LNCAP (cell line): ENCODE measurements around the gene MSI2.

Experiments
- CTCF ChIP-seq: fragments of 450-650 bp; IDR thresholded peaks from 2 replicates; pipeline ENCODE4 v1.5.1; 2017; ENCODE audit warnings: mild to moderate bottlenecking

MSI2 gene

GRCh38 chr17:57257895-57258851 lies 1.9 kb downstream of the MSI2 start:
- no peak for TF ChIP-seq CTCF

GRCh38 chr17:57259306-57259705 lies 3.0 kb downstream of the MSI2 start:
- TF ChIP-seq CTCF: no peak

GRCh38 chr17:57259817-57260216 lies 3.5 kb downstream of the MSI2 start:
- TF ChIP-seq CTCF: no peak

- no peak for TF ChIP-seq CTCF
These were observed 4.2 kb downstream of the MSI2 start for GRCh38 chr17:57260325-57261083.

GRCh38 chr17:57261084-57261461 lies 4.8 kb downstream of the MSI2 start:
- no peak for TF ChIP-seq CTCF

- no peak for TF ChIP-seq CTCF
These were observed 6.2 kb downstream of the MSI2 start for GRCh38 chr17:57262557-57262956.

- TF ChIP-seq CTCF: no peak
These were observed 7.9 kb downstream of the MSI2 start for GRCh38 chr17:57264250-57264649.
